NCI-H1436 (cell line): Measurements from ENCODE around the gene USP31.
"Not testable (repeated sequence)": the region's sequence is repeated elsewhere in the genome, so short reads cannot be mapped to it uniquely, and the experiment has no call there.

ENCODE experiments used
- DNase-seq: peaks from one replicate; lab custom pipeline; 2025; lab: John Stamatoyannopoulos, UW

The USP31 gene

GRCh38 chr16:23156110-23156509, 6.9 kb upstream of the USP31 start:
- no peak for DNase-seq

GRCh38 chr16:23155445-23156049, 6.3 kb upstream of the USP31 start:
- DNase-seq = no peak

- no peak for DNase-seq
Observed at GRCh38 chr16:23152386-23153178, 3.3 kb upstream of the USP31 start.

DNA sequence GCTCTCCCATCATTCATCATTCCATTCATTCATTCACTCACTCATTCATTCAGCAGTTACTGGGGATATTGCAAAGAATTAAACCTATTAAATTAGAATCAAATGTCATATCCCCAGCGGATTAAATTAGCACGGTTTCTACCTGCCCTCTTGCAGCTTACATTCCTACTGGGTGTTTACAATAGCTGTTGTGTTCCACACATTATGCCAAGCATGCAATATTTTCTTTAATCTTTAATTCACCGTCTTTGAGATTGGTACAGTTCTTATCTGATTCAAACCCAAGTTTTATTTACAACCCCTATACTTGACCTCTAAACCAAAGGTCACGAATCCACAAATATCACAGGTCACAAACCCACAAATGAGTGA, 727 bp upstream of the USP31 start:
- no peak for DNase-seq

DNA sequence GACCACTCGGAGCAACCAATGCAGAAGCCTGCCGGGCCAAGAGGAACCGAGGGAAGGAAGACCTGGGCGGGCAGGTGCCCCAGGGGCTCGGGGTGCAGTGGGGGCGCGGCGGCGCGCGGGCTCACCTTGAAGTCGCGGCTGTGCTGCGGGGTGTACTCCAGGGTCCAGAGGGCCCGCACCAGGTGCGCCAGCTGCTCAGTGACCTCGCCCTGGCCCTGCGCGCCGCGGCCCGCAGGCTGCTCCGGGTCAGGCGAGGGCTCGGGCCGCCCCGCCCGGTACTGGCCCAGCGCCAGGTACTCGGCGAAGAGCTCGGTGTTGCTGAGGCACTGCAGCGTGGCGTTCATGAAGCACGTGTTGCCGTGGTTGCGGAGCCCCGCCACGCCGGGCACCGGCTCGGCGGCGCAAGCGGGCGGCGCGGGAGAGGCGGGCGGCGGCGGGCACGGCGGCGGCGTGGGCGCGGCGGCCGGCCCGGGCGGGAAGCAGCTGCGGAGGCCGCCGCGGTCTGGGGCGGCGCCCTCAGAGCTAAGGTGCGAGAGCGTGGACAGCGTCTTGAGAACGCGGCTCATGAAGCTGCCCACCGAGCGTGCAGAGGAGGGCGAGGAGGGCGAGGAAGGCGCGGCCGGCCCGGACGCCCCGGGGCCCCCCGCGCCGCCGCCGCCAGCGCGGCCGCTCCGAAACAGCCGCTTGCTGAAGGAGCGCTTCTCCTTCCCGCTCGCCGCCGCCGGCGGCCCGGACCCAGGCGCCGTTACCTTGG, 562 bp downstream of the USP31 start:
- DNase-seq = peak; percentile 26

- DNase-seq = no peak
Observed at GRCh38 chr16:23148166-23148512, 1.1 kb downstream of the USP31 start.

DNA sequence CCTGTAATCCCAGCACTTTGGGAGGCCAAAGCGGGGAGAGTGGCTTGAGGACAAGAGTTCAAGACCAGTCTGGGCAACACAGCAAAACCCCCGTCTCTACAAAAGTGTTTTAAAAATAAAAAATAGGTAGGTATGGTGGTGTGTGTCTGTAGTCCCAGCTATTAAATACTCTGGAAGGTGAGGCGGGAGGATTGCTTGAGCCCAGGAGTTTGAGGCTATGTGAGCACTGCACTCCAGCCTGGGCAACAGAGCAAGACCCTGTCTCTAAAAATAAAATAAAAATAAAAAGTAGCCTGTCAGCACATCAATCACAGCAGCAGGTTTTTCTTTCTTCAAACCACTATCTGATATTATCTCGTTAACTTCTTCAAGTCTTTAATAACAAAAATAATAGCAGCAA, 1.6 kb downstream of the USP31 start:
- DNase-seq = no peak

DNA sequence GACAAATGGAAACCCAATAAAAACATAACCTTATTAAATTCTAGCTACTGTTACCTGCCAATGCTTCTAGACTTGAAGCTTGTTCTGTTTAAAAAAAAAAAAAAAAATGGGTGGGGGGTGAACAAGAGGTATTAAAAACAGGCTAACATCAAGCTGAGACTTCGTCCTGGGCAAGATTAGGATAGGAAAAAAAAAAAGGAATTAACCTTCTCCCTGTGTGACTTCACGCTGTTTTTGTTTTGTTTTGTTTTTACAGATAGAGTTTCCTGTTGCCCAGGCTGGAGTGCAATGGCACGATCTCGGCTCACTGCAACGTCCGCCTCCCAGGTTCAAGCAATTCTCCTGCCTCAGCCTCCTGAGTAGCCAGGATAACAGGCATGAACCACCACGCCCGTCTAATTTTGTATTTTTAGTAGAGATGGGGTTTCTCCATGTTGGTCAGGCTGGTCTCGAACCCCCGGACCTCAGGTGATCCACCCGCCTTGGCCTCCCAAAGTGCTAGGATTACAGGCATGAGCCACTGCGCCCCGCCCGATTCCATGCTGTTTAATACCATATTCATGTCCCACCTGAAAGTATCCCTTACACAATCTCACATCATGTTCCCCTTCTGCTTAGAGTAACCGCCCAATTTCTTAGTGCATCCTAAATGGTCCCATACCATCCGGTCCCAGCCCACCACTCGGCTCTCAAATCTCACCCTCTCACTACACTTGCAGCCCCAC, 2.2 kb downstream of the USP31 start:
- DNase-seq = no peak

DNA sequence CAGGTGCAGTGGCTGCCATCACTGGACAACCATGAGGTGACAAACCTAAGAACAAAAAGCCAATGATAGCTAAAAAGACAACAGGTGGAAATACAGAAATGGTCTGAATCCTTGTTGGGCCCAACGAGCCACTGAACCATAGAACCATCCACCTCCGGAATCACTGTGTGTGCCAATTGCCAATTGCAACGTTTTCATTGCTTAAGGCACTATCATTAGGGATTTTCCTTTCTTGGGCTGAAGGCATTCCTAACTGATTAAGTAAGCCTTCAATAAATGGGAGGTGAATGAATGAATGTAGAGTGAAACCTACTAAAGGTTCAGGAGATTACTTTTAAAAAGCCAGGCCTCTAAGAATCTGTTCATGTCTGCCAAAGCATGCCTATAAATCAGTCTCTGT, 3.6 kb downstream of the USP31 start:
- DNase-seq = no peak

DNA sequence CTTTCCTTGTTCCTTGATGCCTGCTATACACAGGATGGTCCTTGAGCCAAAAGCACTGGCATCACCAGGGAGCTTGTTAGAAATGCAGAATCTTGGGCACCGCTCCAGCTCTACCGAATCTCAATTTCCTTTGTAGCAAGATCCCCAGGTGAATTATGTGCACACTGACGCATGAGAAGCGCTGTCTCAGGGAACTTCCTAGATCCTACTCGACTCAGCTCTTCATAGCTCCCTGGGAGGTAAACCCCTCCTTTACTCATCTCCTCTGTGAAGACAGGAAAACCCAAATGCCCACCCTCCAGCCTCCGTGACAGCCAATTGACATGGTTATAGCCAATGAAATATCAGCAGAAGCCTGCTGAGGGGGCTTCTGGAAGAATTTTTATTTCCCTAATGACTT, 4.1 kb downstream of the USP31 start:
- DNase-seq = no peak

- DNase-seq = not testable (repeated sequence)
Observed at GRCh38 chr16:23144393-23144792, 4.9 kb downstream of the USP31 start.

GRCh38 chr16:23143391-23143790, 5.9 kb downstream of the USP31 start:
- no peak for DNase-seq

DNA sequence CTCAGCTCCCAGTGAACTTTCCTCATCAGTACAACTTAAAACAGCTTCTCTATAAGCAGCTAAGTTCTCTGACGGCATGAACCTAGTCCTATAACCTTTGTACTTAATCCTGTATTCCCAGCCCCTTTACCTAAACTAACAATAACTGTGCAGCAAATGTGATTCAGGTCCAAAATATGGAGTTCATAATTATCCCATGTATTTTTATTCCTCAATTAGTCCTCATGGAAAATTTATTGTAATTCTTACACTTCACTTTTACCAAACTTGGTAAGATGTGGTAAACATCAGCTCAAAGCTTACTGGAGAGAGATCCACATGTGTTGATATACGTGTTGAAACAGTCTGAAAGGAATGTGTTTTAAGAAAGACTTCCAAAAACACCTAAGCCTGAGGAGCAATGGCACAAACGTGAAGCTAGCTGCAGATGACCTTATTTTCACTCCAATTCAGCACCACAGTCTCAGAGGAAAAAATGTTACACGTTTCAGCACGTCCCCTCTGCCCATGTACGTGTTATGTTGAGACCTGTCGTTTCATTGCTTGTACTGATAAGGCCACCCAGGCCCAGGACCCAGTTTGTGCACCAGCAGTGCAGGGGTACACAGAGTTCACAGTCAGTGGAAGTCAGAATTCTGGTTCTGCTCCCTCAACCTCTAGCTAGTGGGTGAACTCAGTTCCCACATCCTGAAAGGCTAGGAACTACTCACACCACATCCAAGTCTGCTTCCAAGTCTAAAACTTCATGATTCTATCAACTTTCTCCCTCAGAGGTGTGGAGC, 7.1 kb downstream of the USP31 start:
- no peak for DNase-seq

DNA sequence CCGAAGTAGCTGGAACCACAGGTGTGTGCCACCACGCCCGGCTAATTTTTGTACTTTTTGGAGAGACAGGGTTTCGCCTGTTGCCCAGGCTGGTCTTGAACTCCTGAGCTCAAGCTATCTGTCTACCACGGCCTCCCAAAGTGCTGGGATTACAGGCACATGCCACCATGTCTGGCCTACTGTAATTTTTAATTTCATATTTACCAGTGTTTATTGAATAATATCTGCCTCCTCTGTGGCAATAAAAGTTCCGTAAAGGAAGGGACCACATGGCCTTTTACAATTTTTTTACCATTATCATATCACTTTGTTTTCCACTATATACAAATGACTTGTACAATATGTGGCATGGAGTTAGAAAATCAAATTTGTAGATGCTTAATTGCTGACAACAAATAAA, 7.8 kb downstream of the USP31 start:
- no peak for DNase-seq

- no peak for DNase-seq
Observed at GRCh38 chr16:23141033-23141432, 8.2 kb downstream of the USP31 start.

GRCh38 chr16:23140107-23140506, 9.1 kb downstream of the USP31 start:
- DNase-seq = no peak

DNA sequence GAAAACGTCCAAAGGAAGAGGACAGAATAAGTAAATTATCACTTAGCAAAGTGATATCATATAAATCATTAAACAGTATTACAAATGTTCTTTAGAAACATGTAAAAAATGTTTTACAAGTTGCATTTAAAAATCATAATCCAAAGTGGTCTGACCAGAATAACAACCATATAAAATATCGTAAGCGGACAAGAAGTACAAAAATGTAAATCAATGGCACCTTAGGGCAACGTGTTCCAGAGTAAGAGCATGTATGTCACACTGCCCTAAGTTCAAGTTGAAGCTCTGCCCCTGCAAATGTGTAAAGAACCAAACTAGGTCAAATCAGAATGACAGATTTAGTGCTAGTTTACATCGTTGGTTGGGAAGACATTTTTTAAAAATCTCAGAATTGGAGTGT, 11.4 kb downstream of the USP31 start:
- DNase-seq = no peak

GRCh38 chr16:23137256-23137655, 12.0 kb downstream of the USP31 start:
- DNase-seq = no peak

GRCh38 chr16:23134274-23134673, 15.0 kb downstream of the USP31 start:
- DNase-seq = no peak

DNA sequence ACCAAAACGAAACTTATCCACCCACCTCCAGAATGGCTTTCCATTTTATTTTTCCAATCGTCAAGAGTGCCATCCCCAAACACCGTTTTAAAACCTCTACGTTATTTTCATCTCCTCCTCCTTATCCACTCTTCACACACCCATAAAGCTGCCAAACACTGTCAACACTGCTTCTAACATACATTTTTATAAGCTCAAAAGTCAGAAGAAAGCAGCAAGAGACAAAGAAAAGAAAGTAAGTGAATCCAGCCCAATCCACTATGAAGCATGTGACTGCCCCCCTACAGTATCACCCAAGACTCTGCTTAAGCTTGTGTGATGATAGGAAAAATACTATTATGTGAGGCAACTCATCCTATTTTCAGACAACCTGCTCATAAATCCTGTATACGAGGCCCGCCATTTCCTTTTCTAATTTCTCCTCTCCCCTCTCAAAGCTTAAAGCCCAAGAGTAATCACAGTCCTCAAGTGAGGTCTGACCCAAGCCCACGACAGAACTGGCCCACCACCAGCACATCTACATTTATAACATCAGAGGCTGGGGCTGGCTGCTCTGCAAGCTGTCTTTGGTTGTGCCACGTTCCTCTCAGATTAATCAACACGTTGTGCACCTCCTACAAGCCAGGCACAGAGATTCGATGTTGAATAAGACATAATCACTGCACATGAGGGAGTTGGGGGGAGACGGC, 16.3 kb downstream of the USP31 start:
- no peak for DNase-seq

- DNase-seq = no peak
Observed at GRCh38 chr16:23131931-23132621, 17.2 kb downstream of the USP31 start.
